ENCODE measurements around the gene RANBP10.

The RANBP10 gene

GRCh38 chr16:67828651-67829050 lies 22.3 kb upstream of the RANBP10 start:
- DNase-seq (ENCODE audit: low read depth, low spot score), result no peak

GRCh38 chr16:67825906-67826305 lies 19.5 kb upstream of the RANBP10 start:
- no peak for DNase-seq (ENCODE audit: low read depth, low spot score)

- DNase-seq (ENCODE audit: low read depth, low spot score), result no peak
Measured at GRCh38 chr16:67825119-67825518, 18.8 kb upstream of the RANBP10 start.

GRCh38 chr16:67822511-67822910 lies 16.2 kb upstream of the RANBP10 start:
- DNase-seq (ENCODE audit: low read depth, low spot score), result no peak

- no peak for DNase-seq (ENCODE audit: low read depth, low spot score)
Measured at GRCh38 chr16:67820608-67821259, 14.4 kb upstream of the RANBP10 start.

- DNase-seq (ENCODE audit: low read depth, low spot score), result no peak
Measured at GRCh38 chr16:67814567-67814966, 8.2 kb upstream of the RANBP10 start.

- no peak for DNase-seq (ENCODE audit: low read depth, low spot score)
Measured at GRCh38 chr16:67811899-67812298, 5.5 kb upstream of the RANBP10 start.

GRCh38 chr16:67807148-67807682 lies 855 bp upstream of the RANBP10 start:
- no peak for DNase-seq (ENCODE audit: low read depth, low spot score)

- DNase-seq (ENCODE audit: low read depth, low spot score), result no peak
Measured at GRCh38 chr16:67805718-67806427, 487 bp downstream of the RANBP10 start.

GRCh38 chr16:67804853-67805542 lies 1.4 kb downstream of the RANBP10 start:
- DNase-seq (ENCODE audit: low read depth, low spot score), result no peak

- no peak for DNase-seq (ENCODE audit: low read depth, low spot score)
Measured at GRCh38 chr16:67803894-67804293, 2.5 kb downstream of the RANBP10 start.

GRCh38 chr16:67801883-67802282 lies 4.5 kb downstream of the RANBP10 start:
- no peak for DNase-seq (ENCODE audit: low read depth, low spot score)

GRCh38 chr16:67801241-67801640 lies 5.1 kb downstream of the RANBP10 start:
- DNase-seq (ENCODE audit: low read depth, low spot score), result no peak

- DNase-seq (ENCODE audit: low read depth, low spot score), result no peak
Measured at GRCh38 chr16:67800338-67800926, 5.9 kb downstream of the RANBP10 start.

- DNase-seq (ENCODE audit: low read depth, low spot score), result no peak
Measured at GRCh38 chr16:67796099-67796718, 10.2 kb downstream of the RANBP10 start.

- no peak for DNase-seq (ENCODE audit: low read depth, low spot score)
Measured at GRCh38 chr16:67790071-67790470, 16.3 kb downstream of the RANBP10 start.

- no peak for DNase-seq (ENCODE audit: low read depth, low spot score)
Measured at GRCh38 chr16:67786491-67786890, 19.9 kb downstream of the RANBP10 start.

GRCh38 chr16:67783353-67783725 lies 23.0 kb downstream of the RANBP10 start:
- no peak for DNase-seq (ENCODE audit: low read depth, low spot score)

GRCh38 chr16:67782567-67783352 lies 23.6 kb downstream of the RANBP10 start:
- DNase-seq (ENCODE audit: low read depth, low spot score), result no peak

GRCh38 chr16:67781565-67781921 lies 24.8 kb downstream of the RANBP10 start:
- no peak for DNase-seq (ENCODE audit: low read depth, low spot score)
